ENCODE data around the gene EMILIN1. TPM values are rescaled to one million over a fixed set of nuclear protein-coding genes. Genes with fewer than 3 reads are reported as not detected.

EMILIN1 gene
- polyA plus RNA-seq, 1 of the 3 experiments (the other 2 are of a cell fraction): 286 TPM

GRCh38 chr2:27067385-27067784, 11.0 kb upstream of the EMILIN1 start:
- peaks cover 14% of the 10 kb centered on the region for H4K20me1 ChIP-seq (ENCODE audit: insufficient read depth)
- peaks cover 23% of the 10 kb centered on the region for H3F3A ChIP-seq (replicated peaks; ENCODE audit: insufficient read depth)
- no peak overlapping the region for H3K4me3 ChIP-seq (ENCODE audit: low read depth in 2 of 2, low read length in 1 of 2)
- H3K27ac ChIP-seq (ENCODE audit: low read depth in 2 of 2, low read length in 1 of 2): no peak overlapping the region
- H3K36me3 ChIP-seq (replicated peaks in 1 of 2; ENCODE audit: control insufficient read depth in 1 of 2, insufficient read depth in 2 of 2, low read length in 1 of 2): peaks cover 47 to 51% of the 10 kb centered on the region in 2 experiments
- peaks cover 20 to 35% of the 10 kb centered on the region in 2 experiments for H3K4me1 ChIP-seq (ENCODE audit: control insufficient read depth in 1 of 2, insufficient read depth in 2 of 2, low read depth in 1 of 2, low read length in 1 of 2)
- DNase-seq: no peak
- H3K9me2 ChIP-seq: no peaks in the 10 kb centered on the region
- no peaks in the 10 kb centered on the region for H3K27me3 ChIP-seq (ENCODE audit: insufficient read depth)
- WGBS (ENCODE audit: low lambda C conversion rate): 98% methylated on average over 5 of the region's 5 CpGs
- H3K9me3 ChIP-seq: no peaks in the 10 kb centered on the region
- ChIA-PET CTCF (interaction anchor here (1.0 to 18.5 kb wide), 3 partner anchors 14 to 124 kb away, joined by 3 to 227 read pairs (median 107); partner anchors contain the start of genes AGBL5, EMILIN1 and KHK), POLR2A (interaction anchor here (0.7 to 3.4 kb wide), 7 partner anchors 9 to 32 kb away, joined by 3 to 10 read pairs (median 4); partner anchors contain the start of gene AGBL5)
- TF ChIP-seq NRF1 (IDR thresholded peaks at IDR 0.05; ENCODE audit: low read depth, low read length) (no peak), POLR2AphosphoS5 (IDR thresholded peaks at IDR 0.05; ENCODE audit: low read depth, low read length) (no peak)
- H2AFZ ChIP-seq (ENCODE audit: low read depth): no peak overlapping the region
- peaks cover 71% of the 10 kb centered on the region for H3K79me2 ChIP-seq (ENCODE audit: insufficient read depth)
- H3K4me2 ChIP-seq: no peak overlapping the region
- H3K9ac ChIP-seq: no peak overlapping the region

- no peak for TF ChIP-seq TCF12 (IDR thresholded peaks at IDR 0.05)
- TF ChIP-seq IRF3 (IDR thresholded peaks at IDR 0.05; ENCODE audit: low read depth, low read length): no peak
- no peak for TF ChIP-seq USF2 (IDR thresholded peaks at IDR 0.05; ENCODE audit: borderline replicate concordance, low read depth, low read length)
- no peak for TF ChIP-seq FOXJ3 (CRISPR knock-in tag; IDR thresholded peaks at IDR 0.05)
- no peak for TF ChIP-seq RFX5 (IDR thresholded peaks at IDR 0.05; ENCODE audit: low read length)
- no peak for TF ChIP-seq CTCF (IDR thresholded peaks at IDR 0.05)
- no peak for TF ChIP-seq ZBTB33 (IDR thresholded peaks at IDR 0.05; ENCODE audit: borderline replicate concordance, low read depth)
- no peak for TF ChIP-seq EP300 (IDR thresholded peaks at IDR 0.05; ENCODE audit: borderline replicate concordance in 1 of 2, low read depth in 1 of 2, low read length in 1 of 2)
- no peak for TF ChIP-seq REST (IDR thresholded peaks at IDR 0.05; ENCODE audit: low read depth, low read length)
- Histone ChIP-seq H3K9me2 (no peaks in the 10 kb centered on the region), H3K4me3 (ENCODE audit: low read depth in 2 of 2, low read length in 1 of 2) (peak overlapping the region in 1 of 2 experiments; percentile 98; a peak in 3 of 4 replicates), H3K4me1 (ENCODE audit: control insufficient read depth in 1 of 2, insufficient read depth in 2 of 2, low read depth in 1 of 2, low read length in 1 of 2) (peaks cover 33 to 48% of the 10 kb centered on the region in 2 experiments), H2AFZ (ENCODE audit: low read depth) (no peak overlapping the region), H3K79me2 (ENCODE audit: insufficient read depth) (peaks cover 67% of the 10 kb centered on the region), H3K9me3 (no peaks in the 10 kb centered on the region), H3K9ac (peak overlapping the region; percentile 94), H3K4me2 (peak overlapping the region; percentile 88), H3F3A (replicated peaks; ENCODE audit: insufficient read depth) (peaks cover 16% of the 10 kb centered on the region), H3K27me3 (ENCODE audit: insufficient read depth) (no peaks in the 10 kb centered on the region), H3K27ac (ENCODE audit: low read depth in 2 of 2, low read length in 1 of 2) (no peak overlapping the region), H3K36me3 (replicated peaks in 1 of 2; ENCODE audit: control insufficient read depth in 1 of 2, insufficient read depth in 2 of 2, low read length in 1 of 2) (peaks cover 43 to 45% of the 10 kb centered on the region in 2 experiments), H4K20me1 (ENCODE audit: insufficient read depth) (peaks cover 14% of the 10 kb centered on the region)
- ChIA-PET CTCF (interaction anchor here (0.6 to 18.5 kb wide), 5 partner anchors 10 to 214 kb away, joined by 3 to 227 read pairs (median 9); partner anchors contain the start of genes AGBL5, EMILIN1 and KHK), POLR2A (interaction anchor here (1.9 to 2.2 kb wide), 2 partner anchors 18 to 34 kb away, joined by 4 to 8 read pairs; partner anchors contain the start of gene AGBL5)
- DNase-seq: no peak
- WGBS (ENCODE audit: low lambda C conversion rate): 92% methylated on average over 2 of the region's 6 CpGs
Observed at GRCh38 chr2:27069436-27069835, 9.0 kb upstream of the EMILIN1 start.

All from SK-N-SH (cell line).